Right ventricle myocardium inferior (tissue), 1 donor: Measurements from ENCODE around the gene TLR5. TPM values are rescaled to one million over a fixed set of nuclear protein-coding genes. Genes with fewer than 3 reads are reported as not detected.

Source experiments
- ATAC-seq: fragments of 200-7000 bp; cut with Tn5 transposase; one replicate; pipeline ENCODE4 v1.9.1; 2020; ENCODE audit warnings: mild to moderate bottlenecking, moderate library complexity
- DNase-seq: peaks from one replicate; pipeline ENCODE4 v3.0.0; 2021; ENCODE audit errors: missing footprints
- intact Hi-C: fragments of 100-400 bp; cut with DNase I; formaldehyde crosslinking; loops from one replicate; pipeline ENCODE4 v1.11.0; 2022
- total RNA-seq: library from RNA; stranded (reverse); fragmentation: NEBNext Ultra II Directional; extraction: Animal tissue kit (Norgen Biotek cat#: 25700); gene quantifications from one replicate; pipeline ENCODE4 v1.2.1, GENCODE V29; 2021
- donor health status: DM: no; HTN: yes; CAD: no; lungs with severe emphysema.

The TLR5 gene
- total RNA-seq, 1 donor from 2014 or later = 3.1 TPM

DNA sequence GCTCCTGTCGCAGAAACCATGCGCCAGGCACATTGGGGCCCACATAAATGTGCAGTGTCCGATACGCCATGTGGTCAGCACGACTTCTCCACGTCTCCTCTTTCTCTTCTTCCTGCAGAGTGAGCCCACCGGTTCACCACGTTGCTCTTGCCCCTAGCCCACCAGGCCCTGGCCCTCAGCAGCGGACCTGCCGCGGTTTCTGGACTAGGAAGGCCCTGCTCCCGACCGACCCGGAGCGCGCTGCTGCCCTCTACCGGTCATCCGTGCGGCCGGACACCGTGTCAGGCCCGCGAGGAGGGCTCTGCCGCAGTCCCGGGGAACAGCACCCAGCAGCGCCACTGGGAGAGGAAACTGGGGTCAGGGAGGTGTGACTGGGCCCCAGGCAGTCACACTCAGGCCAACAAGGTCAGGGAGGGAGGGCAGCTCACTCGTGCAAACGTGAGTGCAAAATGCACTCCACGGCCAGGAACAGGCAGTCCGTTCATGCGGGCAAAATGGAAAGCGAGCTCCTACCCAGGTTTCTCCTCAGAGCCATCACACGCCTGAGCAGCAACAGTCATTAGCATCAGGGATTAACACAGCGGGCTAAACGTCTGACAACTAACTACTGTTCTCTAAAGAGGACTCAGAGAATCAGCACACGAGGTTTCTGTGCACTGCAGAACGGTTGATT, 13.7 kb downstream of the TLR5 start:
- peak; percentile 75 for ATAC-seq
- intact Hi-C loops = no loop called here

DNA sequence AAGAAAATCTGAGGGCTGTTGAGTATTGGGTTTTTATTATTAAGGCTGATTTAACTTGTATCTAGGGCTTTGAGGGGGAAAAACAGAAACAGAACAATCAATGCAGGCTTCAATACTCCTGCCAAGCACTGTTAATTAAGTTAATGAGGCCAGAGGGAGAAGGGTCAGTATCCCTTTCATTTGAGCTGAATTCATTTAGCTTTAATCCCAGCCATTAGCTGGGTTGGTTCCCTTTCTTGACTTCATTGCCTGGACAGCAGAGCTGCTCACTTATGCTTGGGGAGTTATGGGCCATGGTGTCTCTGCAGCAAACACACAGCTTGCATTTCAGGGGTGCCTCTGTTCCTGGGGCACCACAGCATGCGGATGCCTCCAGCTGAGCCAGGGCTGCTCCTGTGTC, 16.3 kb downstream of the TLR5 start:
- intact Hi-C loops = no loop called here
- no peak for DNase-seq
- ATAC-seq = no peak

More for the DNA sequence above, 13.7 kb downstream of the TLR5 start:
- DNase-seq = peak; percentile 91

DNA sequence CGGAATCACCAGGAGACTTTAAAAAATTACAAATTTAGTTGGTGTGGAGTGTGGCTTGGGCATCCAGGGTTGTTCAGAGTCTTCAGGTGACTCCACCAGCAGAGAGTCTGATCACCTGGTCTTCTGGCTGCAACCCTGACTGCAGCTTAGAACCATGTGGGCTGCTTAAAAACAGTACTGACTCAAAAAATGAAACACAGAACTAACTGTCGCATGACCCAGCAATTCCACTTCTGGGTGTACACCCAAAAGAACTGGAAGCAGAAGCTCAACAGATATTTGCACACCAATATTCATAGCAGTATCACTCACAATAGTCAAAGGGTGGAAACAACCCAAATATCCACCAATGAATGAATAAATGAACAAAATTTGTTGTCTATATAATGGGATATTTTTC, 17.3 kb downstream of the TLR5 start:
- DNase-seq (no peak), ATAC-seq (no peak)
- intact Hi-C loops = no loop called here

DNA sequence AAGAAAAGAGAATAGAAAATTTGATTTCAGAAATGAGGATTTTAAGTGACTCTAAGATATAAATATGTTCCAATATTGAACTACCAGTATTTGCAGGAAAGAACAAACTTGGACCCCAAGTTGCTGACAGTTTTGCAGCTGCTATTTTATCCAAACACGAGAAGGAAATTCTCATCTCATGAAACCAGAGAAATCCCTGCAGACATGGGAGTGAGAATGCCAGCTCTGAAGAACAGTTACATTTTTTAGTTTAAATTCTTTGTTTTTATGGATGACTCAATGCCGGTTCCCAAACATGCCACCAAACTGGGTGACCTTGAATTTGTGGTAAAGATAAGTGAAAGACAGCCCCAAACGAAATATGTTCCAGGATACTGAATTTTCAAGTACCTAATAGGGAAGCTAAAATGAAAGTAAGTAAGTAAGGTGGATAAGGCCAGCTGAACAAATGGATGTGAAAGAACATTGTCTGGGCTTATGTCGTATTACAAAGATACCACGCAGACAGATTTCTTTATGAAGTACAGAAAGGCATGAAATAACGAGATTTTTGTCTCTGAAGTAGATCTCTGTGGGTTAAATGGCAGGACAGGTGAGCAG, 19.9 kb downstream of the TLR5 start:
- intact Hi-C loops = loop anchor here (2.0 to 5.0 kb wide), 3 partner anchors 40 to 656 kb away; no protein-coding TSS in a partner anchor
- ATAC-seq (no peak), DNase-seq (no peak)

DNA sequence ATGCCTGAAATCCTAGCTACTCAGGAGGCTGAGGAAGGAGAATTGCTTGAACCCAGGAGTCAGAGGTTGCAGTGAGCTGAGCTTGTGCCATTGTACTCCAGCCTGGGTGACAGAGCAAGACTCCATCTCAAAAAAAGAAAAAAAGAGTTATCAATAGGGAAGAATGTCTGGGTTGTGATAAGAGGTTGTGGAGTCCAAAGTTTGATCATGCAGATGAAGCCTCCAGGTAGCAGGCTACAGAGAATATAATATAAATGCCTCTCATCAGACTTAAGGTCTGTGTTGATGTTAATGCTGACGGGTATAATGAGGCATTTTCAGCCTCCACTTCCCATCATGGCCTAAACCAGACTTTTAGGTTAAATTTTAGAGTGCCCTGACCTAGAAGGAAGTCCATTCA, 24.6 kb downstream of the TLR5 start:
- no peak for ATAC-seq
- intact Hi-C loops = no loop called here
- DNase-seq = no peak

DNA sequence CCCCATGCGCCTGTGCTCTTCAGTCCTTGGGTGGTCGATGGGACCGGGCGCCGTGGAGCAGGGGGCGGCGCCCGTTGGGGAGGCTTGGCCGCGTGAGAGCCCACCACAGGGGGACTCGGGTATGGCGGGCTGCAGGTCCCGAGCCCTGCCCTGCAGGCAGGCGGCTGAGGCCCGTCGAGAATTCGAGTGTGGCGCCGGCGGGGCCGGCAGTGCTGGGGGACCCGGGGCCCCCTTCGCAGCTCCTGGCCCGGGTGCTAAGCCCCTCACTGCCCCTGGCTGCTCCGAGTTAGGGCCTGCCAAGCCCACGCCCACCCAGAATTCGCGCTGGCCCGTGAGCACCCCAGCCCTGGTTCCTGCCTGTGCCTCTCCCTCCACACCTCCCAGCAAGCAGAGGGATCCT, 26.1 kb downstream of the TLR5 start:
- intact Hi-C loops = no loop called here
- ATAC-seq (no peak), DNase-seq (no peak)

DNA sequence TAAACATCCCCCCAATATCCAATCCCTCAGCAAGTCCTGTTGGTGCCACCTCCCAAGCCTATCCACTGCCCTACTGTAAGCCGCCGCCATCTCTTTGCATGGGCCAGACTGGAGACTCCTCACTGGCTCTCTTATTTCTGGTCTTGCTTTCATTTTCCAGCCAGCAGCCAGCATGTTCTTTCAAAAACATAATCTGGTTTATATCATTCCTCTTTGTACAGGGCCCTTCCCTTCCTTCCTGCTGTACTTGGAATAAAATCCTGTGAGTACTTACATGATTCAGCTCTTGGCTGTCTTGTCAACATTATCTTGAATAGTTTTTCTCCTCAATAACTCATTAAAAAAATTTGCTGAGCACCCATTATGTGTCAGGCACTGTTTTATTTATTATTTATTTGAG, 28.2 kb downstream of the TLR5 start:
- DNase-seq (no peak), ATAC-seq (peak; percentile 88)
- intact Hi-C loops = no loop called here

DNA sequence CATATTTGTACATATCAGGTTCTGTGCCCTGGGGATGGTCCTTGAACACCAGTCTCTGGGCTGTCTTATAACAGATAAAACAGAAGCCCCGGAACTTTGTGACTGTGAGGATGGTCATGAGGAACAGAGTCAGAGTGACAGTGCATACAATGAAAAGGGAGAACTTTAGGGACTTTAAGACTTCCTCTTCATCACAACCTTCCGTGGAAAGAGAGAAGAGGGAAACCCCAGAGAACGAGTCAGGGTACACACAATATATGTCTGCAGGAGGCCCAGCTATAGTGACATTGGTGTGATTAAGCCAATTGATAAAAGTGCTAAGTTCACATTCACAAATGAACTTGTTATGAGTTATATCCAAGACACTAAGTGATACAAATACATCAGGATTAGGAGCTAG, 32.1 kb downstream of the TLR5 start:
- intact Hi-C loops = no loop called here
- DNase-seq (no peak), ATAC-seq (no peak)

DNA sequence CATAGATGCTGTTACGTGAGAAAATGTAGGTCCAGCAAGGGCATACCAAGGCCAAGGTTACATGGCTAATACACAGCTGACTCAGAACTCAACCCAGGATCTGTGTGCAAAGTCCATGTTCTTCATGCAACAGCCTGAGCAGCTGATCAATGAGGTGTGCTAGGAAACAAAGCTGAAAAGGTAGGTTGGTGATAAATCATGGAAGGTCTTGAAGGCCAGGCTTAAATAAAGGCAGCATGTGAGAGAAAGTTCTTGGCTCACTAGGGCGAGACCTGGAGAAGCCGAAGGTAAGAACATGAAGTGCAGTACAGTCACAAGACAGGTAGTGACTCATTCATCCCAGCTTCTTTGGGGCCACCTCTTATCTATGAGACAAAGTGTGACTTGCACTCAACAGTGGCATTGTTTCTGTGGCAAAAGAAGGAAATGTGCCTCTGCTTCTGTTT, 33.4 kb downstream of the TLR5 start:
- intact Hi-C loops = no loop called here
- no peak for DNase-seq

DNA sequence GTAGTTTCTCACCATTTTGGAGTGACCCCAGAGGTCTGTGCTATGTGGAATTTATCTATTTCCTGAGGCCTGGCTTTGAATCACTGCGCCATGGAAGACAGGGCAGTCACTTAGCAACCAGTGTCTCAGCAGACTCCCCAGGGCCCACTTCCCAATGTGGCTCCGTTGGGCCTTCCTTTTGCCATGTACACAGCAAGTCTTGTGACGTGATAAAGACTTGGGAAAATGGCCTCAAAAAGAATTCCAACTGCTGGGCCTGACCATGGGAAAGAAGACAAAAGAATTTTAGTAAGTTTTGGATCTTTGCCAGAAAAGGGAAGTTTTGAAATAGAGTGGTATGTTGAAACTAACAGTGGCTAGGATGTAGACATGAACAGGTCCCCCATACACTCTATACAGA, 36.2 kb downstream of the TLR5 start:
- ATAC-seq (no peak), DNase-seq (no peak)
- intact Hi-C loops = no loop called here

More for the DNA sequence above, 33.4 kb downstream of the TLR5 start:
- no peak for ATAC-seq

DNA sequence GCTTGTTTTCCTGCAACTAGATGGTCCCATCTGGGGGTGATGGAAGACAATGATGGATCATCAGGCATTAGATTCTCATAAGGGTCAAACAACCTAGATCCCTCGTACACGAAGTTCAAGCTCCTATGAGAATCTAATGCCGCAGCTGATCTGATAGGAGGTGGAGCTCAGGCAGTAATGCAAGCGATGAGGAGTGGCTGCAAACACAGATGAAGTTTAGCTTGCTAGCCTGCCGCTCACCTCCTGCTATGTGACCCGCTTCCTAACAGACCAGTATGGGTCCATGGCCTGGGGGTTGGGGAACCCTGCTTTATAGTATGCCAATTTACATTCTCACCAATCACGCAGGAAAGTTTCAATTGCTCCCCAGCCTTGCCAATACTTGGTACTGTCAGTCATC, 37.5 kb downstream of the TLR5 start:
- ATAC-seq (no peak), DNase-seq (no peak)
- intact Hi-C loops = no loop called here

DNA sequence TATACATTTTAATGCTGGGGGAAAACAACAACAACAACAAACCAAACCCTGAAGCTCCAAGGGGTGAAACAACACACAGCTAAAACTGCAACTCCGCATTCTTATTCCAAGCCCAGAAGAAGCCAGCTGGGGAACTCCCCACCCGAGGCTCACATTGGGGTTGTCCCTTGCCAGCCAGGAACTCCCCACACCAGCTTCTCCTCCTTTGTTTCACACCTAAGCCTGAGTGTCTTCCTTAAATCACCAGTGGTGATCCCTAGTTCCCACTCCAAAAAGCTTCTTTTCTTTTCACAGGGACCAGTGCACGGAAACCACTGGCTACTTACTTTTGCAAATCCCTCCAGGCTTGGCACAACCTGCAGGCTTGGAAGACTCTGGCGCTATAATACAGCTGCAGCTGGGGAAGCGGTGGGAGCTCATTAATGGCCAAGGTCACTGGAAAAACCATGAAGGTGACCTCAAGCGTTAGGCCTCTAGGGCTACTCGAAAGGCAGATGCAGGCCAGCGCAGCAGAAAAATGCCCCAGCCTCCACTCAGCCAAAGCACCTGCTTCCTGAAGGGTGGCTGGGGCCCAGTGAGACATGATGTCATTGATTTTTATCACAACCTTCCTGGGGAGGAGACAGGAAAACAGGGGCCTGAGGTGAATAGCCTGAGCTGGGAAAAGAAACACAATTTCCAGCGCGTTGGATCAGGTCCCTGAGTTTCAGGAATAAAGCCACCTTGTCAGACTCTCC, 40.1 kb downstream of the TLR5 start:
- no peak for DNase-seq
- peak; percentile 57 for ATAC-seq
- intact Hi-C loops = no loop called here

DNA sequence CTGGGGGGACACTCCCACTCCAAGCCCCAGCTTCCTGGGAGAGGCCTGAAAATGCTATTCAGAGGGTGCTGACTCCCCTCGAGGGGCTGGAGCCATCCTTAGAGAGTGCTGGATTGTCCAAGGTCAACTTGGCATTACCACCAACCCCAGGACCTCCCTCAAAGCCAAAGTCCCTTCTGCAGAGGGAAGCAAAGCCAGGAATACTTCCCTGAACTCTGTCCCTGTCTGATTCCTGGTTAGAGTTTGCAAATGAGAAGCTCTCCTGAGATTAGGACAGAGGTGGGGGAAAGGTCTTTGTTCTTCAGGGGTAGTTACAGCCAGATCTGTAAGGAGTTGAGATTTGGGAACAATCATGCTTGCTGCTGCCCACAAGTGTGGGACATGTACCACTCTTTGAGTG, 45.3 kb downstream of the TLR5 start:
- ATAC-seq (no peak), DNase-seq (no peak)
- intact Hi-C loops = no loop called here

DNA sequence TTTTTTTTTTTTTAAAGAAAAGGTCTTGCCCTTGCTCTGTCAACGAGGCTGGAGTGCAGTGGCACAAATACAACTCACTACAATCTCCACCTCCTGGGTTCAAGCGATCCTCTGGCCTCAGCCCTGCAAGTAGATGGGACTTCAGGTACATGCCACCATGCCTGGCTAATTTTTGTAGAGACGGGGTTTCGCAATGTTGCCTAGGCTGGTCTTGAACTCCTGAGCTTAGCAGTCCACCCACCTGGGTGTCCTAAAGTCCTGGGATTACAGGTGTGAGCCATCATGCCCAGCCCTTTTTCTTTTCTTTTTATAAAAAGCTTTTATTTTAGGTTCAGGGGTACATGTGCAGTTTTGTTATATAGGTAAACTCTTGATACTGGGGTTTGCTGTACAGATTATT, 47.2 kb downstream of the TLR5 start:
- intact Hi-C loops = no loop called here
- ATAC-seq (no peak), DNase-seq (no peak)

DNA sequence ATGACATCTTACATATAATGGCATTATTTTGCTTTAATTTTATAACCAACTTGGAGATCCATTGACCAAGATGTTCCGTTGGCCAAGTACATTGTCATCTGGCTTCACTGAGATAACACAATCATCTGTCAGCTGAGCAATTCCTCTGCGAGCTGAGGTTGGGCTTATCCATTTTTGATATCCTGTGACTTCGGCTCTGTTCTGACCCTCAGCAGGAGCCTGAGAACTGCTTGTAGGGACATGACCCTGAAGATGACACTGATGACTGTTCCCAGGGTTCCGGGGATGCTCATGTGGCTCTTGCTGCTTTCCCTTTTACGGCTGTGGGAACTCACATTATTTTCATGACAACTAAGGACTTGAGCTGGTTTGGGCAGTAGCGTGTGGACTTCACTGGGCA, 51.2 kb downstream of the TLR5 start:
- ATAC-seq (peak; percentile 43), DNase-seq (no peak)
- intact Hi-C loops = no loop called here

DNA sequence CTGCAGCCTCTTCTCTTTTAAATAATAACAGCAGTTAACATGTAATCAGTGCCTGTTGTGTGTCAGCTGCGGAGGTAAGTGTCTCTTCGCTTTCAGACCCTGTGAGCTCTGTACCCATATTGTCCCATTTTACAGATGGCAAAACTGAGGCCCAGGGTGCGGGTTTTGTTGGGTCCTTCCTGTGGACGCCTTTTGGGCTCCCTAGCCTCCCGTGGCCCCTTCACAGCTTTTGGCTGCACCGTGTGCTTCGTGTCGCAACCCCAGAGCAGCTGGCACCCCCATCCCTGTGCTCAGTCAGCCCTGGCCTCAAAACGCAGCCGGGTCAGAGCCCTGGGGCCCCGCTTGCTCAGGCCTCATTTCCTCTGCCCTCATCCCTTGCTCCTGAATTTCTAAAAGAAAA, 53.8 kb downstream of the TLR5 start:
- DNase-seq (no peak), ATAC-seq (no peak)
- intact Hi-C loops = no loop called here

DNA sequence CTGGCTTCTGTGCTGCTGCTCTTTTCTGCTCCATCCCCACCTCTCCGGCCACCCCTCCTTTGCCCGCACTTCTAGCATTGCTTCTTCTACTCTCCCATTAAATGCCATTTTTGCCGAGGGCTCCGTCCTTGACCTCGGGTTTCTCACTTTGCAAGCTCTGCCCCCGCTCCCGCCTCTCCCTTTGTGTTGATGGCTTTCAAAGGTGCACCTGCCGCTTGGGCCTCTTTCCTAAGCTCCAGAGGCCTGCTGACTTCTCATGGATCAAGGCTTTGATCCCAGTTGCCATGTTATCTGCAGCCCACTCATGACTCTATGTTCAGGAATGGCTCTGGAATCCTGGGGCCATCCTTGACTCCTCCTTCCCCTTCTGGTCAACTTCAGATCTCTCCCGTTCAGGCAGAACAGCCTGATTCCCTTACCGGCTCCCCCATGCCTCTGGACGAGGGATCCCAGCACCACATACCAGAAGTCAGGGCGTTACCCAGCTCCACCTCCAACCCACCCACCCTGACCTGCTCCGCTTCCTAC, 54.3 kb downstream of the TLR5 start:
- ATAC-seq (no peak), DNase-seq (no peak)
- intact Hi-C loops = no loop called here

DNA sequence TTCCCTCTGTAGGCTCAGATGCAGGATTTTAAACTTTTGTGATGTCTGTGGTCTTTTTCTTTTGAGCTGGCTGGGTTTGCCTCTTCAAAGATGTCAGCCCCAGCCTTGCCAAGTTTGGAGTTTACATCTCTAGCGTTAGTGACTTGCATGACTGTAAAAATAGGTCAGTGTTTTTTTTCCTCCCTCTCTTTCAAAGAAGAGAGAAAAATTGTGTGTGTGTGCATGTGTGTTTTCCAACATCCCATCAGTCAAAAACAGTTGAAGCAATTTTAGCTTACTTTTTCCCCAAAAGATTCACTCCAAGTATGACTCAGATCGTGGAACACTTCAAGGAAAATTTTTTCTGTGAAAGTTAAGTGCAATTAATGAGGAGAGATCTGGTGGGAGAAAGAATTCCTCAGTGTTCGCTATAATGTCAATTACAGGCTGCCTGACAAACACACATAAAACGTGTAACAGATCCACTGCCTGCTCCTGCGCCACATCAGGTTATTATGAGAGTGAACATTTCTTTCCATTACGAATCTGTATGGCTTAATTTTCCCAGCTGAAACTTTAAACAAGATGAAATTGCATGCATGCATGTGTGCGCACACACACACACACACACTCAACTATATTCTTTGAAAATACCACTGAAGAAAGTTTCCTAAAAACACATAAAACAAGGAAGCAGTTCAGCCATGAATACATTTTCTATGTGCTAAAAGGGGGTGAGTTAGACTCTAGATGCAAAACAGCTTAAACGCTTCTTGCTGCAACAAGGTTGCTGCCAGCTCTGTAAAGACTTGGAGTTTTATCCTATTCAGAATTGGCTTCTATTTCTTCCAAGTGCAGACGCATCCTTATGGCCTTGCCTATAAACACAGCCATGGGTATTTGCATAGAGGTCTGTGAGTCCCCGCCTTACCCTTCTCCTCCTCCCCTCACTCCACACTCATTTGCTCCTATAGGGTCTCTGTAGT, 55.5 kb downstream of the TLR5 start:
- DNase-seq (no peak), ATAC-seq (no peak)
- intact Hi-C loops = no loop called here

DNA sequence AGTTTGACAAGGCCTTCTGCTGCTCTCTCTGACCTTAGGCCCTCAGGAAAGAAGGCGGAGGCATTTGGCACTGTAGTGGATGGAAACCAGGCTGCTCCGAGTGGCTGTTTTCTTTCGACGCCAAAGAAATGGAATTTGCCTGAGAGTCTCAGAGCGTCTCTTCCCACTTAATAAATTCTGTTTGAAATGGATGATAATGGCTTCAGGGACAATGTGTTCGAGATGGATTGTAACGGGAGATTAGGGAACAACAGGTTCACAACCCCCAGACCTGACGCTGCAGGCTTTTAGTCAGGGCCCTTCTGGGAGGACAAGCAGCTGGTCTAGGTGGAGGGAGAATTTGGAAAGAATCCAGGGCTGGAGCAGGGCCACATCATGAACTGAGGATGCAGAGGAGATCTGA, 58.6 kb downstream of the TLR5 start:
- no peak for DNase-seq
- intact Hi-C loops = no loop called here
- ATAC-seq = no peak
